OCI-LY1 (cell line): ENCODE results near the gene MOCS3.

Source experiments
- CTCF ChIP-seq: fragments of 200-600 bp; sonication (generic), shearing (Covaris generic); IDR thresholded peaks from 2 replicates; pipeline ENCODE4 v1.5.1; 2017; ENCODE audit warnings: mild to moderate bottlenecking, antibody characterized with exemption, low read length, moderate library complexity, mixed read lengths
- EZH2 ChIP-seq: fragments of 200-600 bp; sonication (generic), shearing (Covaris generic); IDR thresholded peaks from 2 replicates; pipeline ENCODE4 v1.8.0; 2017; ENCODE audit warnings: borderline replicate concordance, mixed run types, mild to moderate bottlenecking, antibody characterized with exemption, low read length, moderate library complexity, mixed read lengths

- no peak for TF ChIP-seq EZH2
- no peak for TF ChIP-seq CTCF
Observed at GRCh38 chr20:50995506-50995905, 36.9 kb downstream of the MOCS3 start.
